Mesothelial cell of epicardium (in vitro differentiated cells): ENCODE measurements around the gene SSC5D. TPM values are rescaled to one million over a fixed set of nuclear protein-coding genes. Genes with fewer than 3 reads are reported as not detected.
A peak's percentile ranks its signal among the peaks of the same experiment; 100 is the strongest.

Experiments used
- DNase-seq, 2 experiments: peaks; one replicate each; pipeline ENCODE4 v3.0.0; 2021; ENCODE audit warnings: low spot score in 2 of 2; ENCODE audit not compliant: unreplicated experiment in 2 of 2
- H3K27ac Mint-ChIP-seq: 2 replicates; pipeline ENCODE4 v1.8.0; 2021; ENCODE audit warnings: mixed read lengths
- H3K27me3 Mint-ChIP-seq: 2 replicates; pipeline ENCODE4 v1.8.0; 2021; ENCODE audit warnings: low read depth, mixed read lengths
- H3K36me3 Mint-ChIP-seq: 2 replicates; pipeline ENCODE4 v1.8.0; 2021; ENCODE audit warnings: mixed read lengths
- H3K4me1 Mint-ChIP-seq: 2 replicates; pipeline ENCODE4 v1.8.0; 2021; ENCODE audit warnings: mixed read lengths
- H3K4me3 Mint-ChIP-seq: 2 replicates; pipeline ENCODE4 v1.8.0; 2021; ENCODE audit warnings: mild to moderate bottlenecking, moderate library complexity, mixed read lengths
- H3K9me3 Mint-ChIP-seq: 2 replicates; pipeline ENCODE4 v1.8.0; 2021; ENCODE audit warnings: mixed read lengths
- total RNA-seq: library from RNA; stranded (reverse); gene quantifications from 3 replicates; pipeline ENCODE4 v1.2.1, GENCODE V29; 2021
- TF ChIP-seq, protein P1 (sequence below): fragments of 200-600 bp; sonication (generic); IDR thresholded peaks from one replicate; pipeline ENCODE4 v1.5.0; 2021; ENCODE audit warnings: antibody characterized with exemption; ENCODE audit not compliant: unreplicated experiment

The SSC5D gene
- total RNA-seq, 1 donor from 2014 or later: 7.0 TPM

DNA sequence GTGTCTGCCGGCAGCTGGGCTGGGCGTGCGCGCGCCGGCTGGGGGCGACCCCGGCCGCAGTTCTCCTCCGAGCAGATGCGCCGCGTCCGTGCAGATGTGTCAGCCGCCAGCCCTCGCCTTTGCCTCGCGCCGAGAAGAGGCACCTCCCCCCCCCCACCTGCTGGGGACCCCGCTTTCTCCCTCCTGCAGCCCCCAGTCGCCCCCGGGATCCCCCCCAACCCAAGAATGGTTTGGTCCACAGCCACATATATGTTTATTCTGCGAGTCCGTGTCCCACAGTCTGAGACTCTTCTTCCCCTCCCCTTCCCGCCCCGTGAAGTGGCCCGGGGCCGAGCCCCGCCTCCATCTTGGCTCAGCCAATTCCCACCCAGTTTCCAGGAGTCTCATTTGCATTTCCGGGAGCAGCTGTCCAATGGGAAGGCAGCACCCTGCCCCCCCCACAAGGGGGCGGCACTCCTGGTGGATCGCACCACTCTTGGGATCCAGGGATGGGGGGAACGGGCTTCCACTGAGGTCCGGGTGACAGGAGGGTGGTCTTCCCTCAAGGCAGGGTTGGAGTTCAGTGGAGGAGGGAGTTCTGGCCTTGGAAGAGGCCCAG is 35.4 kb upstream of the SSC5D start:
- H3K4me3 Mint-ChIP-seq: peak overlapping the region; percentile 44
- peaks cover 3% of the 10 kb centered on the region for H3K36me3 Mint-ChIP-seq
- H3K9me3 Mint-ChIP-seq: no peaks in the 10 kb centered on the region
- peaks cover 32% of the 10 kb centered on the region for H3K27me3 Mint-ChIP-seq
- H3K4me1 Mint-ChIP-seq: peaks cover 7% of the 10 kb centered on the region
- TF ChIP-seq, protein P1, sequence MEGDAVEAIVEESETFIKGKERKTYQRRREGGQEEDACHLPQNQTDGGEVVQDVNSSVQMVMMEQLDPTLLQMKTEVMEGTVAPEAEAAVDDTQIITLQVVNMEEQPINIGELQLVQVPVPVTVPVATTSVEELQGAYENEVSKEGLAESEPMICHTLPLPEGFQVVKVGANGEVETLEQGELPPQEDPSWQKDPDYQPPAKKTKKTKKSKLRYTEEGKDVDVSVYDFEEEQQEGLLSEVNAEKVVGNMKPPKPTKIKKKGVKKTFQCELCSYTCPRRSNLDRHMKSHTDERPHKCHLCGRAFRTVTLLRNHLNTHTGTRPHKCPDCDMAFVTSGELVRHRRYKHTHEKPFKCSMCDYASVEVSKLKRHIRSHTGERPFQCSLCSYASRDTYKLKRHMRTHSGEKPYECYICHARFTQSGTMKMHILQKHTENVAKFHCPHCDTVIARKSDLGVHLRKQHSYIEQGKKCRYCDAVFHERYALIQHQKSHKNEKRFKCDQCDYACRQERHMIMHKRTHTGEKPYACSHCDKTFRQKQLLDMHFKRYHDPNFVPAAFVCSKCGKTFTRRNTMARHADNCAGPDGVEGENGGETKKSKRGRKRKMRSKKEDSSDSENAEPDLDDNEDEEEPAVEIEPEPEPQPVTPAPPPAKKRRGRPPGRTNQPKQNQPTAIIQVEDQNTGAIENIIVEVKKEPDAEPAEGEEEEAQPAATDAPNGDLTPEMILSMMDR: no peak
- H3K27ac Mint-ChIP-seq: no peak overlapping the region
- peak; percentile 67 to 81 for DNase-seq

DNA sequence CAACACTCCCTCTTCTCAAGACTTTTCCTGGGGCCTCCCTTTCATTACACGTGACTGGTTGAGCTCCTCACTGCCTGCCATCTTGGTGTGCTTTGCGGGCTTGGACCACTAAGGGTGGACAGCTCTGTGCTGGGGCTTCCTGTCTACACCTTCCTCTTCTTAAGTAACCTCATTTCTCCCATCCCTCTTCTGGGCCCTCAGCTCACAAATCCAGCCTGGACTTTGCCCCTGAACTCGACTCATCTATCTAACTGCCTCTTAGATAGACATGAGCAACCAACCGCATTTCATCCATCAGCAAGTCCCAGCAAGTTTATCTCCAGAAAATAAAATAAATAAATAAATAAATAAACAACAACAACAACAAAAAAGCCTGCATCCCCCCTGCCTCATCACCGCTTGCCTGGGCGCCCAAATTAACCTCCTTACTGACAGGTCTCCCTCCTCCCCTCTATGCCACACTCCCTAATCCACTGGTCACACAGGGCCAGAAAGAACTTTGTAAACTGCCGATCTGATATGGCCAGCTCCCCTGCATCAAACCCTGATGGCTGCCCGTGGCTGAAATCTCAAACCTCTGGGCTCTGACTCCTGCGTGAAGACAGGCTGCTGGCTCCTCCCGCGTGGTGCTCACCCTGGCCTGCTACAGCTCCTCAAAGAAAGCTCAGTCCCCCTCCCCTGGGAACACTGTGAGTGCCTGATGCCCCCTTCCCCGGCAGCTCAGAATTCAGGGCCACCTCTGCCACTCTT is 34.5 kb upstream of the SSC5D start:
- no peak overlapping the region for H3K27ac Mint-ChIP-seq
- peaks cover 7% of the 10 kb centered on the region for H3K4me1 Mint-ChIP-seq
- H3K9me3 Mint-ChIP-seq: no peaks in the 10 kb centered on the region
- TF ChIP-seq, protein P1: no peak
- no peak for DNase-seq
- H3K27me3 Mint-ChIP-seq: peaks cover 32% of the 10 kb centered on the region
- H3K36me3 Mint-ChIP-seq: peaks cover 3% of the 10 kb centered on the region
- peak overlapping the region; percentile 44 for H3K4me3 Mint-ChIP-seq

DNA sequence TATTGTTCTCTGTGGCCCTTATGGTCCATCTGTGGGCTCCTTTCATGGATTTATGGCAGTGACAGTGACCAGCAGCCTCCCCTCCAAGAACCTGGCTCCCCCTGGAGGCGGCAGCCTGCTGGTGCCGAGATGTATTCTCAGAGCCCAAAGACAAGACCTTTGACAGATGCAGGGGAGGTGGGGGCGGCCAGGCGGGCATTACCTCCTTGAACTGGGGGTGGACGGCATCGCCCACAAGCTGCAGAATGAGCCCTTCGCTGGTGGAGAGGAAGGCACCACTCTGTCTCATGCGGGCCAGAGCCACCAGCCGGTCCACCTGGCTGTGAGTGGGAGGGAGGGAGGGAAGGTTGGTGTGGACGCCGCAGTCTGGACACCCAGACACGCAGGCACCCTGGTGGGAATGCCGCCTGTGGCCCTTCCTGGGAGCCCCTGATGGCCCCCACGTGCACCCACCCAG is 33.4 kb upstream of the SSC5D start:
- Mint-ChIP-seq H3K27me3 (peaks cover 32% of the 10 kb centered on the region), H3K27ac (no peak overlapping the region), H3K9me3 (no peaks in the 10 kb centered on the region), H3K36me3 (peaks cover 3% of the 10 kb centered on the region), H3K4me3 (no peak overlapping the region), H3K4me1 (peaks cover 14% of the 10 kb centered on the region)
- DNase-seq: no peak
- TF ChIP-seq, protein P1: peak; percentile 40

DNA sequence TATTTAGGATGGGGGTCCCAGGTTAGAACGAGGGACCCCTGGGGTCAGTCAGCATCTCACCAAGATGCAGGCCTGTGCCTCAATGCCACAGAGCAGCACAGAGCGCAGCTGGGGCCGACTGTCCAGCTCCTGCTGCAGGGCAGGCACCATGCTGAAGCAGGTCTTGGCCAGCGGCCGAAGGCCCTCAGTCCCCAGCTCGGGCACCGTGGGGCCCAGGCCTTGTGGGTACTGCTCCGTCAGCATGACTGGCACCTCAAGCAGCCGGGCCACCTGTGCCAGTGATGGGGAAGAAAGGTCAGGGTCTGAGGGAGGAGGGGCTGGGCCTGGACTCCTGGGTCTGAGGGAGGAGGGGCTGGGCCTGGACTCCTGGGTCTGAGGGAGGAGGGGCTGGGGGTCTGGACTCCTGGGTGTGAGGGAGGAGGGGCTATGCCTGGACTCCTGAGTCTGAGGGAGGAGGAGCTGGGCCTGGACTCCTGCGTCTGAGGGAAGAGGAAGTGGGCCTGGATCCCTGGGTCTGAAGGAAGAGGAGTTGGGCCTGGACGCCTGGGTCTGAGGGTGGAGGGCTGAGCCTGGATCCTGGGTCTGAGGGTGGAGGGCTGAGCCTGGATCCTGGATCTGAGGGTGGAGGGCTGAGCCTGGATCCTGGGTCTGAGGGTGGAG is 32.5 kb upstream of the SSC5D start:
- Mint-ChIP-seq H3K4me1 (peaks cover 22% of the 10 kb centered on the region), H3K9me3 (no peaks in the 10 kb centered on the region), H3K4me3 (no peak overlapping the region), H3K27me3 (peaks cover 28% of the 10 kb centered on the region), H3K36me3 (peaks cover 3% of the 10 kb centered on the region), H3K27ac (no peak overlapping the region)
- TF ChIP-seq, protein P1: no peak
- no peak for DNase-seq

DNA sequence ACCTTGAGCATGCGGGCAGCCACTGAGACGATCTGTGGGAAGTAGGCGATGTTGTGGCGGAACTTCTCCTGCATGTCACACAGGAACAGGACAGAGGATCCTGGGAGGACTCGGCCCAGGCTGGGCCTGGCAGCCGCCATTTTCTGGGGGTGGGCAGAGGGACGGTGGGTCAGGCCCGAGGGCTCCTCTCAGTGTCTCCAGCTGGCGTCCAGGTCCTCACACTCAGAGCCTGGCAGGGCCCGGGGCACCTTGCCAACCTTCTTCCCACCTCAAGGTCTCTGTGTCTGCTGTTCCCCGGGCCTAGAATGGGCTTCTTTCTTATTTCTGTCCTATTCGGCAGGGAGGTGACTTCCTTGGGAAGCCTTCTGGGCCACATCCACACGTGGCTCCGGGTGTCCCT is 31.9 kb upstream of the SSC5D start:
- Mint-ChIP-seq H3K36me3 (peaks cover 3% of the 10 kb centered on the region), H3K27ac (no peak overlapping the region), H3K4me1 (peaks cover 25% of the 10 kb centered on the region), H3K27me3 (peaks cover 23% of the 10 kb centered on the region), H3K9me3 (no peaks in the 10 kb centered on the region), H3K4me3 (no peak overlapping the region)
- TF ChIP-seq, protein P1: no peak
- DNase-seq: no peak
